HG02623 (cell line): Measurements from ENCODE around the gene HYAL3.
"Not testable (repeated sequence)": the region's sequence is repeated elsewhere in the genome, so short reads cannot be mapped to it uniquely, and the experiment has no call there.

Experiments used
- ATAC-seq: cut with Tn5 transposase; IDR thresholded peaks from one replicate; pipeline ENCODE4 v1.9.1; 2021; ENCODE audit warnings: moderate library complexity; ENCODE audit not compliant: unreplicated experiment

Gene HYAL3

GRCh38 chr3:50292159-50293078 is 6.8 kb downstream of the HYAL3 start, which contains the start of gene IFRD2:
IFRD2 (minus strand) TSS chr3:50292429; CDS start chr3:50292274, 155 bp downstream.
- peak; percentile 94 for ATAC-seq

- no peak for ATAC-seq
These were observed 9.0 kb downstream of the HYAL3 start for GRCh38 chr3:50290161-50290641.

GRCh38 chr3:50289130-50289529 is 10.1 kb downstream of the HYAL3 start:
- ATAC-seq, result no peak

GRCh38 chr3:50288387-50289007 is 10.7 kb downstream of the HYAL3 start:
- ATAC-seq, result no peak

- no peak for ATAC-seq
These were observed 11.9 kb downstream of the HYAL3 start for GRCh38 chr3:50287262-50287661.

- ATAC-seq, result no peak
These were observed 12.6 kb downstream of the HYAL3 start for GRCh38 chr3:50286322-50287227.

GRCh38 chr3:50284121-50284520 is 15.1 kb downstream of the HYAL3 start:
- not testable (repeated sequence) for ATAC-seq

GRCh38 chr3:50279255-50280016 is 19.8 kb downstream of the HYAL3 start:
- no peak for ATAC-seq

- ATAC-seq, result no peak
These were observed 20.4 kb downstream of the HYAL3 start, which contains the start of gene LSMEM2 for GRCh38 chr3:50278880-50279224. LSMEM2 (plus strand) TSS chr3:50279087; CDS start chr3:50279114, 27 bp downstream.

- no peak for ATAC-seq
These were observed 20.9 kb downstream of the HYAL3 start for GRCh38 chr3:50278123-50278879.

GRCh38 chr3:50276762-50277101 is 22.5 kb downstream of the HYAL3 start:
- ATAC-seq, result no peak

GRCh38 chr3:50275996-50276761 is 23.0 kb downstream of the HYAL3 start:
- ATAC-seq, result no peak

GRCh38 chr3:50275141-50275995 is 23.8 kb downstream of the HYAL3 start:
- no peak for ATAC-seq

GRCh38 chr3:50274371-50275104 is 24.7 kb downstream of the HYAL3 start:
- no peak for ATAC-seq

GRCh38 chr3:50273689-50274065 is 25.5 kb downstream of the HYAL3 start:
- no peak for ATAC-seq

GRCh38 chr3:50272911-50273688 is 26.1 kb downstream of the HYAL3 start:
- ATAC-seq, result peak; percentile 72

- ATAC-seq, result not testable (repeated sequence)
These were observed 26.7 kb downstream of the HYAL3 start for GRCh38 chr3:50272538-50272910.
